Stimulated activated CD4-positive, alpha-beta T cell treated with anti-CD3 and anti-CD28 coated beads, Interleukin-1b, Interleukin-23, amount 100 ng/mL, for 24 hours (primary cell): ENCODE results near the gene OR11H6.
"Not testable (repeated sequence)": the region's sequence is repeated elsewhere in the genome, so short reads cannot be mapped to it uniquely, and the experiment has no call there.

Experiments
- DNase-seq, 4 experiments: peaks; one replicate each; pipeline ENCODE4 v3.0.0-alpha.2; 2020; ENCODE audit warnings: low read depth in 4 of 4, low spot score in 1 of 4

Gene OR11H6

GRCh38 chr14:20223410-20223809 is at the start of gene OR11H6:
TSS of gene OR11H6 (plus strand) at chr14:20223710. CDS start at chr14:20223710, 0 bp downstream.
- no peak for DNase-seq

GRCh38 chr14:20174205-20174604 is 49.3 kb upstream of the OR11H6 start:
- not testable (repeated sequence) for DNase-seq

GRCh38 chr14:20176330-20176729 is 47.2 kb upstream of the OR11H6 start:
- DNase-seq, result no peak

- no peak for DNase-seq
These were observed 46.0 kb upstream of the OR11H6 start for GRCh38 chr14:20177433-20177974.

GRCh38 chr14:20179218-20179617 is 44.3 kb upstream of the OR11H6 start:
- DNase-seq, result no peak

GRCh38 chr14:20179880-20180279 is 43.6 kb upstream of the OR11H6 start:
- no peak for DNase-seq

- no peak for DNase-seq
These were observed 43.0 kb upstream of the OR11H6 start for GRCh38 chr14:20180486-20180885.

- DNase-seq, result no peak
These were observed 39.3 kb upstream of the OR11H6 start for GRCh38 chr14:20184181-20184580.

GRCh38 chr14:20190596-20190995 is 32.9 kb upstream of the OR11H6 start, which contains the start of gene OR11G2:
TSS of gene OR11G2 (plus strand) at chr14:20190896. CDS start at chr14:20197438, 6,542 bp downstream.
- no peak for DNase-seq

- no peak for DNase-seq
These were observed 32.1 kb upstream of the OR11H6 start for GRCh38 chr14:20191396-20191795.

GRCh38 chr14:20194101-20194500 is 29.4 kb upstream of the OR11H6 start:
- DNase-seq, result no peak

GRCh38 chr14:20195170-20195569 is 28.3 kb upstream of the OR11H6 start:
- not testable (repeated sequence) for DNase-seq

GRCh38 chr14:20195911-20196310 is 27.6 kb upstream of the OR11H6 start:
- no peak for DNase-seq

GRCh38 chr14:20197459-20197858 is 26.1 kb upstream of the OR11H6 start:
- no peak for DNase-seq

- DNase-seq, result no peak
These were observed 24.5 kb upstream of the OR11H6 start for GRCh38 chr14:20198991-20199390.

- DNase-seq, result no peak
These were observed 18.8 kb upstream of the OR11H6 start for GRCh38 chr14:20204721-20205120.

GRCh38 chr14:20209595-20209994 is 13.9 kb upstream of the OR11H6 start:
- DNase-seq, result no peak

GRCh38 chr14:20212406-20212805 is 11.1 kb upstream of the OR11H6 start:
- not testable (repeated sequence) for DNase-seq

GRCh38 chr14:20215196-20215595 is 8.3 kb upstream of the OR11H6 start:
- DNase-seq, result no peak

- no peak for DNase-seq
These were observed 4.5 kb upstream of the OR11H6 start for GRCh38 chr14:20219033-20219432.

- no peak for DNase-seq
These were observed 5.2 kb downstream of the OR11H6 start, which contains the start of gene OR11H7 for GRCh38 chr14:20228681-20229080. TSS of gene OR11H7 (plus strand) at chr14:20228981.

GRCh38 chr14:20235415-20235814 is 11.9 kb downstream of the OR11H6 start:
- not testable (repeated sequence) for DNase-seq

- DNase-seq, result no peak
These were observed 24.2 kb downstream of the OR11H6 start for GRCh38 chr14:20247646-20248246.
